Measurements from ENCODE around the gene LRRN4CL.

GRCh38 chr11:62676698-62677097 lies 12.6 kb downstream of the LRRN4CL start:
- no peak for TF ChIP-seq CTCF (IDR thresholded peaks at IDR 0.05 in 4 of 5, conservative IDR thresholded peaks at IDR 0.05 in 1 of 5)
- TF ChIP-seq POLR2A (IDR thresholded peaks at IDR 0.05), result no peak

Data from gastrocnemius medialis (tissue), 4 donors.